ENCODE results near the gene ZNF799. TPM values are rescaled to one million over a fixed set of nuclear protein-coding genes. Genes with fewer than 3 reads are reported as not detected.
"Not testable (repeated sequence)": the region's sequence is repeated elsewhere in the genome, so short reads cannot be mapped to it uniquely, and the experiment has no call there.

ZNF799 gene
- total RNA-seq, 2 experiments from 2014 or later = 2.8 to 3.8 TPM

GRCh38 chr19:12365236-12366162, 35.6 kb downstream of the ZNF799 start, which contains the start of gene ZNF442:
TSS of gene ZNF442 (minus strand) at chr19:12365683. CDS start at chr19:12363631, 2,052 bp downstream.
- ChIA-PET POLR2A (interaction anchor here (0.5 to 1.4 kb wide), 3 partner anchors 33 to 1402 kb away, joined by 3 to 18 read pairs (median 3); partner anchors contain the start of genes ZNF136 and ZNF563), CTCF (interaction anchor here (0.6 to 2.0 kb wide), 6 partner anchors 10 to 1471 kb away, joined by 3 to 6 read pairs (median 3); partner anchors contain the start of gene ZNF563)

DNA sequence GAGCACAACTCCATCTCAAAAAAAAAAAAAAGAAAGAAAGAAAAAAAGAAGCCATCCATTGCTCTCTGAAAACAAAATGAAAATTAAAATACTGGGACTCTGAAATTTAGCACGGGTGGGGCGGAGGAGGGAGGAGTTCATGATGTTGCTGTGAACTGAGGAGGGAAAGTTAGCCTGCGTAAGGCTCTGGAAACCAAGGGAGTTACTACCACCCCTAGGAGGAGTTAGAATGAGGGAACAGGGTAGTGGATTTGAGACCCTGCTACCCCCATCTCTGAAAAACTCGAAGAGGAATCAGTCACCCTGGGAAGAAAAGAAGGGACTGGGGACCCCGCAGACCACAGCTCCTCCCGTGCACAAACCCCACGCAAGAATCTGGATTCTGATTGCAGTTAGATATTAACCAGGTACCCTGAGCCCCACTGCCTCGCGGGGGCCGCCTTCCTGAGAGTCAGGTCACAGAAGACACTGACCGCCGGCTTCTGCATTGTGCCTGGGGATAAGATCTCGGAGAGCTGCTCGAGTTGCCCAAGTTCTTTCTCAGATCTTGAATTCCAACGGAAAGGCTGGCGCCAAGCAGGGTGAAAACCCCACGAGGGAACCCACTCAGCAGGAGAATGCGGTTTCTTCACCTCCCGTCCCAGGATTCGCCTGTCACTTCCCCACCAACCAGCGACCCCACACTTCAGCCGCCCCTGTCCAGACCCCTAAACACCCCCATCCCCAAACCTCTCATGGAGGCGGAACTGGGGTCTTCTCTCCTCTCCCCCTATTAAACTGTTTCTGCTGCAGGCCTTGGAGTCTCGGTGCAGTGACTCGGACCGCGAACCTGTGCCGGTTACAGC, 36.5 kb downstream of the ZNF799 start:
- ChIA-PET POLR2A (interaction anchor here (1.0 to 1.4 kb wide), 2 partner anchors 32 to 202 kb away, joined by 3 to 18 read pairs; partner anchors contain the start of genes ZNF136 and ZNF563), CTCF (interaction anchor here (0.6 to 2.0 kb wide), 3 partner anchors 31 to 1470 kb away, joined by 3 to 6 read pairs (median 5); partner anchors contain the start of gene ZNF563)

- CTCF ChIA-PET, POLR2A ChIA-PET: not testable (repeated sequence)
Observed at GRCh38 chr19:12362236-12362635, 38.8 kb downstream of the ZNF799 start.

- POLR2A ChIA-PET = no interaction called here
- CTCF ChIA-PET = no interaction called here
Observed at GRCh38 chr19:12353375-12353774, 47.7 kb downstream of the ZNF799 start.

- ChIA-PET POLR2A (no interaction called here), CTCF (no interaction called here)
Observed at GRCh38 chr19:12350890-12351197, 50.2 kb downstream of the ZNF799 start.

DNA sequence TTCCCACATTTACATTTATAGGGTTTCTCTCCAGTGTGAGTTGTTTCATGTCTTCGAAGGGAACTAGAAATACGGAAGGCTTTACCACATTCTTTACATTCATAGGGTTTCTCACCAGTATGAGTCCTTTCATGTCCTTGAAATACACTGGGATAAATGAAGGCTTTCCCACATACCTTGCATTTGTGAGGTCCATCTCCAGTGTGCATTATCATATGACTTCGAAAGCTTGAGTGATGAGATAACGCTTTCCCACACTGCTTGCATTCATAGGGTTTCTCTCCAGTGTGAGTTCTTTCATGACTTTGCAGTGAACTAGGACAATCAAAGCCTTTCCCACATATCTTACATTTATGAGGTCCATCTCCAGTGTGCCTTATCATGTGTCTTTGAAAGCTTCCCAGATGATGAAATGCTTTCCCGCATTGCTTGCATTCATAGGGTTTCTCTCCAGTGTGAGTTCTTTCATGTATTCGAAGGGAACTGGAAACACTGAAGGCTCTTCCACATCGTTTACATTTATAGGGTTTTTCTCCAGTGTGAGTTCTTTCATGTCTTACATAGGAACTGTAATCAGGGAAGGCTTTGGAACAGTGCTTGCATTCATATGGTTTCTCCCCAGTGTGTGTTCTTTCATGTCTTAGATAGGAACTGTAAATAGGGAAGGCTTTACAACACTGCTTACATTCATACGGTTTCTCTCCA, 50.7 kb downstream of the ZNF799 start:
- ChIA-PET CTCF (no interaction called here), POLR2A (no interaction called here)

GRCh38 chr19:12346896-12347295, 54.2 kb downstream of the ZNF799 start:
- ChIA-PET CTCF (no interaction called here), POLR2A (no interaction called here)

- ChIA-PET POLR2A (no interaction called here), CTCF (no interaction called here)
Observed at GRCh38 chr19:12345197-12345596, 55.9 kb downstream of the ZNF799 start.

Other genes starting within 250 kb of the ZNF799 start
- 1 to 10 TPM; 2.8 to 3.5 TPM for gene ZNF625, start 244.5 kb downstream of the ZNF799 start, total RNA-seq
- 10 to 100 TPM in 1 of 2 experiments, 1 to 10 TPM in 1; 9.2 to 10.1 TPM for gene ZNF136, start 238.2 kb downstream of the ZNF799 start, total RNA-seq
- gene ZNF44, start 106.4 kb downstream of the ZNF799 start, total RNA-seq = 1 to 10 TPM; 6.4 to 6.9 TPM
- gene ZNF563, start 67.6 kb downstream of the ZNF799 start, total RNA-seq = 1 to 10 TPM; 3.2 to 3.5 TPM
- 1 to 10 TPM; 1.5 to 2.5 TPM for gene ZNF442, start 35.6 kb downstream of the ZNF799 start, total RNA-seq
- gene ZNF443, start 39.8 kb upstream of the ZNF799 start, total RNA-seq = 1 to 10 TPM; 3.2 to 3.7 TPM
- 1 to 10 TPM; 1.7 to 2.2 TPM for gene ZNF709, start 83.5 kb upstream of the ZNF799 start, total RNA-seq
- 1 to 10 TPM; 6.3 to 6.9 TPM for gene ZNF564, start 150.2 kb upstream of the ZNF799 start, total RNA-seq
- 1 to 10 TPM; 7.1 to 8.1 TPM for gene ZNF490, start 209.5 kb upstream of the ZNF799 start, total RNA-seq
- gene ZNF791, start 209.6 kb upstream of the ZNF799 start, total RNA-seq = 10 to 100 TPM; 21.0 to 27.3 TPM

Data from activated CD8-positive, alpha-beta memory T cell treated with anti-CD3 and anti-CD28 coated beads for 36 hours (primary cell).